Activated CD8-positive, alpha-beta memory T cell treated with anti-CD3 and anti-CD28 coated beads, Interleukin-2, amount 10 ng/mL, durations not matched to agents 7 days and 5 days (primary cell): ENCODE data around the gene DBN1. TPM values are rescaled to one million over a fixed set of nuclear protein-coding genes. Genes with fewer than 3 reads are reported as not detected.

Experiments
- ATAC-seq: fragments of 150-1000 bp; cut with Tn5 transposase; one replicate; pipeline ENCODE4 v1.10.0; 2021; ENCODE audit warnings: moderate library complexity
- CTCF ChIA-PET: fragments of 350-600 bp; sonication (Branson Sonifier 250); formaldehyde crosslinking; loops from one replicate; lab custom pipeline; 2021; ENCODE audit warnings: antibody characterized with exemption; lab: Charles Lee
- DNase-seq: peaks from one replicate; pipeline ENCODE4 v3.0.0-alpha.2; 2020
- H3K27ac Mint-ChIP-seq: one replicate; pipeline ENCODE4 v1.8.0; 2021; ENCODE audit warnings: mild to moderate bottlenecking, mixed read lengths
- H3K27me3 Mint-ChIP-seq: one replicate; pipeline ENCODE4 v1.8.0; 2021; ENCODE audit warnings: mixed read lengths
- H3K36me3 Mint-ChIP-seq: one replicate; pipeline ENCODE4 v1.8.0; 2021; ENCODE audit warnings: mild to moderate bottlenecking, mixed read lengths
- H3K4me1 Mint-ChIP-seq: one replicate; pipeline ENCODE4 v1.8.0; 2021; ENCODE audit warnings: mixed read lengths
- H3K4me3 Mint-ChIP-seq: one replicate; pipeline ENCODE4 v1.8.0; 2021; ENCODE audit warnings: mild to moderate bottlenecking, moderate library complexity, mixed read lengths
- H3K9me3 Mint-ChIP-seq: one replicate; pipeline ENCODE4 v1.8.0; 2022; ENCODE audit warnings: low read depth, mixed read lengths
- total RNA-seq, 2 experiments: library from RNA; stranded (reverse); gene quantifications; one replicate each; pipeline ENCODE4 v1.2.3, GENCODE V29; 2021

DBN1 gene
- total RNA-seq, 2 experiments from 2014 or later: 81.5 to 128 TPM

GRCh38 chr5:177483994-177484901 lies 10.8 kb upstream of the DBN1 start:
- CTCF ChIA-PET: interaction anchor here (0.9 kb wide), 1 partner anchor 13 kb away, joined by 3 read pairs; no protein-coding TSS in a partner anchor
- Mint-ChIP-seq H3K36me3 (peaks cover 7% of the 10 kb centered on the region), H3K4me3 (no peak overlapping the region), H3K9me3 (no peaks in the 10 kb centered on the region), H3K27me3 (no peaks in the 10 kb centered on the region), H3K4me1 (peaks cover 9% of the 10 kb centered on the region), H3K27ac (peak overlapping the region; percentile 2)
- ATAC-seq (no peak), DNase-seq (no peak)

GRCh38 chr5:177483042-177483441 lies 9.6 kb upstream of the DBN1 start:
- Mint-ChIP-seq H3K4me3 (no peak overlapping the region), H3K27me3 (no peaks in the 10 kb centered on the region), H3K27ac (no peak overlapping the region), H3K9me3 (no peaks in the 10 kb centered on the region), H3K36me3 (peaks cover 7% of the 10 kb centered on the region), H3K4me1 (peaks cover 19% of the 10 kb centered on the region)
- DNase-seq: no peak
- no peak for ATAC-seq
- CTCF ChIA-PET: interaction anchor here (1.0 kb wide), 1 partner anchor 28 kb away, joined by 4 read pairs; no protein-coding TSS in a partner anchor

GRCh38 chr5:177482359-177482795 lies 8.9 kb upstream of the DBN1 start:
- Mint-ChIP-seq H3K4me3 (no peak overlapping the region), H3K9me3 (no peaks in the 10 kb centered on the region), H3K27ac (no peak overlapping the region), H3K27me3 (no peaks in the 10 kb centered on the region), H3K4me1 (peaks cover 23% of the 10 kb centered on the region), H3K36me3 (peaks cover 7% of the 10 kb centered on the region)
- no peak for ATAC-seq
- DNase-seq: no peak
- CTCF ChIA-PET: interaction anchor here (1.0 to 2.4 kb wide), 2 partner anchors 11 to 28 kb away, joined by 4 to 6 read pairs; no protein-coding TSS in a partner anchor

- CTCF ChIA-PET: interaction anchor here (0.7 to 4.6 kb wide), 7 partner anchors 9 to 91 kb away, joined by 3 to 26 read pairs (median 7); no protein-coding TSS in a partner anchor
Observed at GRCh38 chr5:177479774-177480173, 6.3 kb upstream of the DBN1 start.

GRCh38 chr5:177478711-177479646 lies 5.5 kb upstream of the DBN1 start:
- Mint-ChIP-seq H3K4me1 (peaks cover 45% of the 10 kb centered on the region), H3K4me3 (no peak overlapping the region), H3K27ac (peak overlapping the region; percentile 90), H3K9me3 (no peaks in the 10 kb centered on the region), H3K36me3 (peaks cover 3% of the 10 kb centered on the region), H3K27me3 (no peaks in the 10 kb centered on the region)
- CTCF ChIA-PET: interaction anchor here (0.7 to 4.6 kb wide), 10 partner anchors 10 to 119 kb away, joined by 3 to 26 read pairs (median 7); no protein-coding TSS in a partner anchor
- ATAC-seq (peak; percentile 75), DNase-seq (peak; percentile 67)

More at GRCh38 chr5:177479774-177480173, 6.3 kb upstream of the DBN1 start:
- DNase-seq (no peak), ATAC-seq (no peak)
- Mint-ChIP-seq H3K27me3 (no peaks in the 10 kb centered on the region), H3K36me3 (peaks cover 3% of the 10 kb centered on the region), H3K4me1 (peaks cover 39% of the 10 kb centered on the region), H3K27ac (peak overlapping the region; percentile 90), H3K9me3 (no peaks in the 10 kb centered on the region), H3K4me3 (no peak overlapping the region)

GRCh38 chr5:177477701-177478477 lies 4.5 kb upstream of the DBN1 start:
- no peak for ATAC-seq
- no peak overlapping the region for H3K4me3 Mint-ChIP-seq
- H3K27me3 Mint-ChIP-seq: no peaks in the 10 kb centered on the region
- H3K27ac Mint-ChIP-seq: peak overlapping the region; percentile 90
- H3K9me3 Mint-ChIP-seq: no peaks in the 10 kb centered on the region
- no peak for DNase-seq
- peaks cover 47% of the 10 kb centered on the region for H3K4me1 Mint-ChIP-seq
- no peaks in the 10 kb centered on the region for H3K36me3 Mint-ChIP-seq
- CTCF ChIA-PET: interaction anchor here (0.7 to 4.6 kb wide), 11 partner anchors 11 to 117 kb away, joined by 3 to 26 read pairs (median 5); partner anchors contain the start of gene PDLIM7

- Mint-ChIP-seq H3K27ac (peak overlapping the region; percentile 19), H3K36me3 (no peaks in the 10 kb centered on the region), H3K4me3 (no peak overlapping the region), H3K9me3 (no peaks in the 10 kb centered on the region), H3K27me3 (no peaks in the 10 kb centered on the region), H3K4me1 (peaks cover 52% of the 10 kb centered on the region)
- no peak for DNase-seq
- ATAC-seq: no peak
- CTCF ChIA-PET: interaction anchor here (0.7 to 9.1 kb wide), 11 partner anchors 11 to 73 kb away, joined by 3 to 136 read pairs (median 4); partner anchors contain the start of gene PDLIM7
Observed at GRCh38 chr5:177476531-177477233, 3.2 kb upstream of the DBN1 start.

GRCh38 chr5:177475563-177476427 lies 2.4 kb upstream of the DBN1 start:
- H3K27me3 Mint-ChIP-seq: no peaks in the 10 kb centered on the region

GRCh38 chr5:177474846-177475562 lies 1.6 kb upstream of the DBN1 start:
- Mint-ChIP-seq H3K9me3 (no peaks in the 10 kb centered on the region), H3K27me3 (no peaks in the 10 kb centered on the region), H3K36me3 (no peaks in the 10 kb centered on the region), H3K4me1 (peaks cover 67% of the 10 kb centered on the region), H3K4me3 (peak overlapping the region; percentile 60), H3K27ac (peak overlapping the region; percentile 50)
- no peak for ATAC-seq
- DNase-seq: no peak
- CTCF ChIA-PET: interaction anchor here (1.3 to 9.1 kb wide), 4 partner anchors 12 to 23 kb away, joined by 3 to 136 read pairs (median 9); partner anchors contain the start of gene PDLIM7

More at GRCh38 chr5:177475563-177476427, 2.4 kb upstream of the DBN1 start:
- CTCF ChIA-PET: interaction anchor here (0.8 to 9.1 kb wide), 6 partner anchors 12 to 72 kb away, joined by 3 to 136 read pairs (median 4); partner anchors contain the start of gene PDLIM7
- DNase-seq (no peak), ATAC-seq (no peak)
- Mint-ChIP-seq H3K4me3 (no peak overlapping the region), H3K36me3 (no peaks in the 10 kb centered on the region), H3K4me1 (peaks cover 61% of the 10 kb centered on the region), H3K9me3 (no peaks in the 10 kb centered on the region), H3K27ac (peak overlapping the region; percentile 50)

- Mint-ChIP-seq H3K9me3 (no peaks in the 10 kb centered on the region), H3K36me3 (no peaks in the 10 kb centered on the region), H3K27ac (peak overlapping the region; percentile 73), H3K27me3 (no peaks in the 10 kb centered on the region), H3K4me3 (peak overlapping the region; percentile 60), H3K4me1 (peaks cover 62% of the 10 kb centered on the region)
- ATAC-seq (no peak), DNase-seq (no peak)
- CTCF ChIA-PET: interaction anchor here (3.4 to 9.1 kb wide), 3 partner anchors 16 to 24 kb away, joined by 12 to 136 read pairs (median 35); partner anchors contain the start of gene PDLIM7
Observed at GRCh38 chr5:177474002-177474476, 605 bp upstream of the DBN1 start.
